T-helper 1 cell treated with Interleukin-12 subunit alpha and Interleukin-12 subunit beta and Interleukin-4 antibody, amounts not matched to agents 30 ng/mL and 1 ng/mL, for 36 hours (primary cell): Measurements from ENCODE around the gene MEGF6. TPM values are rescaled to one million over a fixed set of nuclear protein-coding genes. Genes with fewer than 3 reads are reported as not detected.

Experiments used
- intact Hi-C: fragments of 100-400 bp; cut with micrococcal nuclease; formaldehyde crosslinking; loops from one replicate; pipeline ENCODE4 v1.15.1; 2024
- total RNA-seq: library from RNA; stranded (reverse); gene quantifications from 2 replicates; pipeline ENCODE4 v1.2.3, GENCODE V29; 2022

The MEGF6 gene
- total RNA-seq, 1 donor from 2014 or later, result 9.6 TPM

DNA sequence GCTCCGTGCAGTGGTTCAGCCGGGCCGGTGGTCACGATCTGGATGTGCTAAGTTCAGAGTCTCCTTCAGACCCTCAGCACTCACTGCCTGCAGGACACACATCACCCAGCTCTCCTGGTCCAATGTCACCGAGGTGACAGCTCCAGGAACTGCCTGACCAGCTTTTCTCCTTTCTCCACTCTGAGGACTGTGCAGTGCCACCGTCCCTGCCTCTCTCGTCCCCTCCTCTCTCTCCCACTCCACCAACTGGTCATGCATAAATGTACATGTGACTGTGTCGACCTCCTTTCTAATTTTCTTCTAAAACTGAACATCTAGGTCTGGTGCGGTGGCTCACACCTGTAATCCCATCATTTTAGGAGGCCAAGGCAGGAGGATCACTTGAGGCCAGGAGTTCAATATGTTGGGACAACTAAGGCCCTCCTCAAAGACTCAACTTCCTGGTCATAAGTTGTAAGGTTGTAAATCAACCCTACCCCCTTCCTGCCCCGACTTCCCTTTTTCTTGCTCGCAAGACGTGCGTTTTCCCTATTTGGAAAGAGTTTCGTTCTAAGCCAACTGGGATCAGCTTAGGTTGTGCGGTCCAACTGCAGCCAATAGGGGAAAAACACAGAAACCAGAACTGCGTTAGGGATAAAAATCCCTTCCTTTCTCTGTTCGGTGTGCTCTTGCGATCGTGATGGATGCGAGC lies 53.1 kb downstream of the MEGF6 start:
- intact Hi-C loops, result no loop called here

DNA sequence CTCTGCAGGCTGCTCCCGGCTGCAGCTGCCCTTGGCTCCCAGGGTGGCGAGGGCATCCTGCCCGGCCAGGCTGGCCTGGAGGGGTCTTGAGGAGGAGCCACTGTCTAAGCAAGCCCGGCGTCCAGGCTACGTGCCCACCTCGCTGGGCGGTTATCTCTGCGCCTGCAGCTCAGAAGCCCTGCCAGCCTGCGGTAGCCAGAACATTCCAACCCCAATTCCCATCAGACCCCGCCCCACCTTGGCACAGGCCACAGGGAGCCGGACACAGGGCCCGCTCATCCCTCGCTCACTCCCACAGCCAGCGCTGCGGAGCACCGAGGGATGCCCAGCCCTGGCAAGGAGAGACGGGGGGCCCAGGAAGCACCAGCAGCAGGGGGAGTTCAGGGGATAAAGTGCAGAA lies 53.9 kb downstream of the MEGF6 start:
- intact Hi-C loops, result no loop called here

DNA sequence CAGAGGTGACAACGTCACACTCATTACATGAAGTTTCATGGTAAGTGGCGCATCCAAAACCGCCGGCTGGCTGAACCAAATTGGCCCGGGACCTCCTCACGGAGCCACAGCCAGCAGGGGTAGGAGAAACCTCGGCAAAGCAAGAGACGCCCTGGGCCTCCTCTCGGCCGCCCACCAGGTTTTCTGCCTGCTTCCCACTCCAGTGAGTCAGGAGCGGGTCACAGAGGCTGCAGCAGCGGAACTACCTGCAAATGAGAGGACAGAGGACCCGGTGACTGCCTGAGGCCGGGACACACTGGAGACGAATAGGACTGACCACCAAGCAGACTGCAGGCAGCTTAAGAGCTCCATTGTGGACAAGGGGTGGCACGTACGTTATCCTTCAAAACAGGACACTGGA lies 55.0 kb downstream of the MEGF6 start:
- intact Hi-C loops, result no loop called here

GRCh38 chr1:3555131-3555920 lies 56.0 kb downstream of the MEGF6 start:
- intact Hi-C loops, result no loop called here

- intact Hi-C loops, result no loop called here
Observed at GRCh38 chr1:3553940-3554223, 57.4 kb downstream of the MEGF6 start.

GRCh38 chr1:3553166-3553939 lies 58.0 kb downstream of the MEGF6 start:
- intact Hi-C loops, result no loop called here

- intact Hi-C loops, result no loop called here
Observed at GRCh38 chr1:3552751-3553150, 58.6 kb downstream of the MEGF6 start.

DNA sequence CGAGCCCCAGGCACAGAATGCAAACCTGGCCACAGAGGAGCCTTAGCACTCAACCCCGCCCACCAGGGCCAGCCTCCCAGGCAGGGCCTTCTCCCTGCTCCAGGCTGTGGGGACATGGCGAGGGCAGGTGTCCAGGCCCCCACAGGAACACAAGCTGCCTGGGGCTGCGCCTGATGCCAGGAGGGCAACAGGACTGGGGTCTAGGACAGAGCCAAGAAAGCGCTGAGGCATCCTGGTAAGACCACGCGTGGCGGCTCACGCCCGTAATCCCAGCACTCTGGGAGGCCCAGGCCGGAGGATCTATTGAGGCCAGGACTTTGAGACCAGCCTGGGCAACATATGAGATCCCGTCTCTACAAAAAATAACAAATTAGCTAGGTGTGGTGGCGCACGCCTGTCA lies 59.1 kb downstream of the MEGF6 start:
- intact Hi-C loops, result no loop called here

DNA sequence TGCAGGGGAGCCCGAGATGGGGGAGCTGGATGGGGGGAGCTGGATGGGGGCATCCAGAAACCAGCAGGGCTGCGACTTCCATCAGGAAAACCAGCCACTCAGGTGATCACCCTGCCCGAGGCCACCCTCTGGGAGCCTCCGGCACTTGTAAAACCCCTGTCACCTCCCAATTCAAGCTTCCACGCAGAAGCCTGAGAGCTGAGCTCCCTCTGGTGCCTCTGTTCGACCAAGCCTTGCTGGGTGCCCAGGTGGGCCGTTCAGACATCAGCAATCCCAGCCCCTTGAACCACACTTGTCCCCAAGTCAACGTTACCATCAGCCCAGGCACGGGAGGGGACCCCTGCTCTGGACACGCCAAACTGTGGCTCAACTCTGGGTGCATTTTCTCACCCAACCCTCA lies 59.6 kb downstream of the MEGF6 start:
- intact Hi-C loops, result no loop called here

DNA sequence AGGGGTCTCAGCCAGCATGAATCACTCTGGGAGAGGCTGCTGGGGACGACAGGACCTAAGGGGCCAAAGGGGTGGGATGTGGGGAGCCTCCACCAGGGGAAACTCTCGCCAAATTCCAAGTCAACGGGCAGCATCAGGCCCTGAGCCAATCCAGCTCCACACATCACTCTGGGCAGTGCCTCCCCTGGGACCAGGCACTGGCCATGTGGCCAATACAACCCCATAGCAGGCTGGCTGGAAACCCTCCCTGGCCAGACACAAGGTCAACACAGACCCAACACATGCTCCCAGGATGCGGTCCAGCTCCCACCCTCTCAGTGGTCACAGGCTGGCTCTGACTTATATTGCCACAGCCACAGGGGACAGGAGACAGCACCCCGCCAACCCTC lies 60.0 kb downstream of the MEGF6 start:
- intact Hi-C loops, result no loop called here

- intact Hi-C loops, result no loop called here
Observed at GRCh38 chr1:3550511-3551289, 60.6 kb downstream of the MEGF6 start.

- intact Hi-C loops, result no loop called here
Observed at GRCh38 chr1:3548895-3549294, 62.4 kb downstream of the MEGF6 start.

DNA sequence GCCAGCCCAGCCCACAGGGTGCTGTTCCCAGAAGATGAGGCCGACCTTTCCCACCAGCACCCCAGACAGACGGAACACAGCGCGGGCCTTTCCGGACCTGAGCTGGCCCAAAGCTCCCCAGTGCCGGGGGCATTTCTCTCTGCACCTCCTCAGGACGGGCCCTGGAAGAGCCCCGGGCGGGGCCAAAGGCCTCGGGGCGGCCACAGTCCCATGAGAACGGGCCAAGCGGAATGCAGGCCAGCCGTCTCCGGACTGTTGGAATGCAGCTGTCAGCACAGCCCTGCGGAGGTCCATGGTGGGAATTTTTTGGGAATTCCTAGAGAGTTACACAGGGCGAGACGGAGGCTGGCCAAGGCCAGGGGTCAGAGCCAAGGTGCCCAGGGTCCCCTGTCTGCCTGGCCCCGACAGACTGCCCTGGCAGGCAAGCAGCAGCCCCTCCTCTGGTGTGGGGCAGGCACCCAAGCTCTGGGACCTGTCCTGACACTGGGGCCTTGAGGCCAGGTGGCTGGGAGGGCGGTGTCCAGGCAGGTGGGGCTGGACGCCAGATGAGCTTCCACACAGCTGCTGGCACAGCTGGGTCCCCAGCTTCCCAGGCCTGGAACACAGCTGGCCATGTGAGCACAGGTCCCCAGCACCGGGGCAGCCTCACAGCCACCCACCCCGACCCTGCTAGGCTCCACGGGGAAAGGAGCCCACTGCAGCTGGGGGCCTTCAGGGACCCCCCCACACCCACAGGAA lies 63.0 kb downstream of the MEGF6 start:
- intact Hi-C loops, result no loop called here

- intact Hi-C loops, result no loop called here
Observed at GRCh38 chr1:3547055-3548005, 64.0 kb downstream of the MEGF6 start.

- intact Hi-C loops, result no loop called here
Observed at GRCh38 chr1:3546048-3546384, 65.3 kb downstream of the MEGF6 start.

DNA sequence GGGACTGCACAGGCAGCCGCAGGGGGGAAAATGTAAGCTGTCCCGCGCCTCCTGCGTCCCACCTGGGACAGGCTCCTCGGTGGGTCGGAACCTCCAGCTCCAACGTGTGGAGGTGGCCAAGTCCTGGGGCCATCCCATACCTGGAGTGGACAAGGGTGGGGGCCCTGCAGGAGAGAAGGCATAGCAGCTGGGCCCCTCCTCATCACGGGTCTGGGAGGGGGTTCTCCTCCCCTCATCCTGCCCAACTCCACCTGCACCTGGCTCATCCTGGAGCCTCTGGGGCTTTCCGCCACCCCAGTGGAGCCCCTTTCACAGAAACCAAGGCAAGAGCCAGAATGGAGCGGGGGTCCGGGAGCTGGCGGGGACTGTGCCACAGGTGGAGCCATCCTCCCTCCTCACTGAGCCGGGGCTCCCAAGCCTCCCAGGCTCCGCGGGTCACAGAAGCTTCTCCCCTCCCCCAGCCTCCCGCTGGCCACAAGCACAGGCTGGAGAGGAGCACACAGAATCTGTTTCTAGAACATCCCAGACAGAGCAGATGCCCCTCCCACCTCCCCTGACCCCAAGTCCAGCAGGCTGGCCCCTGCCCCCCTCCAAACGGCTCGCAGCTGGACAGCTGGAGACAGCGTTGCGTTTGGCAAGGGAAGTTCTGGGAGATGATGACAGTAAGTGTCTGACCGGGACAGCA lies 65.8 kb downstream of the MEGF6 start:
- intact Hi-C loops, result no loop called here

GRCh38 chr1:3544040-3544977 lies 67.0 kb downstream of the MEGF6 start:
- intact Hi-C loops, result no loop called here
